H1 (cell line): ENCODE results near the gene PLB1. TPM values are rescaled to one million over a fixed set of nuclear protein-coding genes. Genes with fewer than 3 reads are reported as not detected.

Experiments
- CTCF ChIA-PET: fragments of 300-600 bp; sonication (Branson Sonifier 250); formaldehyde crosslinking; loops from one replicate; lab custom pipeline; 2021; ENCODE audit not compliant: partially characterized antibody; lab: Charles Lee
- POLR2A ChIA-PET: fragments of 300-600 bp; sonication (Branson Sonifier 250); formaldehyde crosslinking; loops from one replicate; lab custom pipeline; 2021; ENCODE audit warnings: inconsistent platforms; ENCODE audit not compliant: partially characterized antibody; lab: Charles Lee
- DNase-seq, 2 experiments: peaks; one replicate each; pipeline versions ENCODE4 v3.0.0 to v3.0.0-alpha.2; 2010 to 2022; ENCODE audit warnings: low spot score in 2 of 2, low read depth in 1 of 2, mixed read lengths in 1 of 2
- FAIRE-seq: peaks from 2 replicates; lab custom pipeline; 2011; peaks lifted over from hg19 to GRCh38; lab: Jason Lieb, UNC
- H2AFZ ChIP-seq: 2 replicates; pipeline ENCODE4 v1.8.1; 2012; ENCODE audit warnings: low read length, inconsistent platforms
- H2AK5ac ChIP-seq: 2 replicates; pipeline ENCODE4 v1.6.1; 2013; ENCODE audit warnings: low read depth, low read length
- H2BK120ac ChIP-seq: replicated peaks from 2 replicates; pipeline ENCODE3; 2013; ENCODE audit warnings: low read depth, low read length, inconsistent platforms
- H2BK12ac ChIP-seq: 2 replicates; pipeline ENCODE4 v1.6.1; 2013; ENCODE audit warnings: low read depth, low read length
- H2BK15ac ChIP-seq: 2 replicates; pipeline ENCODE4 v1.6.1; 2013; ENCODE audit warnings: low read length
- H2BK20ac ChIP-seq: 2 replicates; pipeline ENCODE4 v1.6.1; 2013; ENCODE audit warnings: low read length
- H2BK5ac ChIP-seq: 2 replicates; pipeline ENCODE4 v1.6.1; 2013; ENCODE audit warnings: low read depth, low read length
- H3K14ac ChIP-seq: 2 replicates; pipeline ENCODE4 v1.6.1; 2013; ENCODE audit warnings: inconsistent platforms; ENCODE audit not compliant: insufficient read length
- H3K18ac ChIP-seq: 2 replicates; pipeline ENCODE4 v1.6.1; 2013; ENCODE audit warnings: low read length; ENCODE audit errors: extremely low read depth
- H3K23ac ChIP-seq: 2 replicates; pipeline ENCODE4 v1.6.1; 2013; ENCODE audit warnings: inconsistent platforms; ENCODE audit not compliant: insufficient read length
- H3K23me2 ChIP-seq: 2 replicates; pipeline ENCODE4 v1.6.1; 2013; ENCODE audit warnings: low read depth, low read length
- H3K27ac ChIP-seq: 2 replicates; pipeline ENCODE4 v1.6.1; 2011; ENCODE audit warnings: low read depth, low read length, inconsistent platforms
- H3K27me3 ChIP-seq, 4 experiments: replicated peaks in 1 of 4; 1 replicate in 1 of 4; 2 replicates in 3 of 4; pipeline versions ENCODE4 v1.6.1 to v1.8.1; 2011 to 2013; ENCODE audit warnings: low read length in 3 of 4, mild to moderate bottlenecking in 3 of 4, inconsistent platforms in 2 of 4, mixed read lengths in 2 of 4, moderate library complexity in 1 of 4; ENCODE audit not compliant: control insufficient read depth in 3 of 4, insufficient read depth in 3 of 4; ENCODE audit errors: extremely low read depth in 1 of 4
- H3K36me3 ChIP-seq, 4 experiments: 2 replicates each; pipeline versions ENCODE4 v1.6.1 to v1.8.1; 2011 to 2013; ENCODE audit warnings: mild to moderate bottlenecking in 4 of 4, low read length in 3 of 4, moderate library complexity in 2 of 4, control low read depth in 1 of 4, inconsistent platforms in 1 of 4; ENCODE audit not compliant: insufficient read depth in 4 of 4, control insufficient read depth in 2 of 4
- H3K4ac ChIP-seq: replicated peaks from 2 replicates; pipeline ENCODE3; 2013; ENCODE audit warnings: low read length, low read depth, mixed read lengths, inconsistent platforms; ENCODE audit not compliant: insufficient read length
- H3K4me1 ChIP-seq, 4 experiments: replicated peaks in 1 of 4; 1 replicate in 1 of 4; 2 replicates in 3 of 4; pipeline versions ENCODE4 v1.6.1 to v1.8.1; 2011 to 2013; ENCODE audit warnings: low read length in 3 of 4, inconsistent platforms in 2 of 4, mixed read lengths in 1 of 4; ENCODE audit not compliant: insufficient read depth in 4 of 4, control insufficient read depth in 3 of 4
- H3K4me2 ChIP-seq, 2 experiments: 2 replicates each; pipeline versions ENCODE4 v1.6.1 to v1.8.1; 2011 to 2013; ENCODE audit warnings: low read depth in 2 of 2, low read length in 2 of 2, control low read depth in 1 of 2, inconsistent platforms in 1 of 2, mild to moderate bottlenecking in 1 of 2; ENCODE audit not compliant: insufficient read depth in 1 of 2
- H3K4me3 ChIP-seq, 4 experiments: fragments of 200-600, 300-600 bp in 1 of 4; sonication (generic), shearing (Covaris generic), sonication (Bioruptor Twin) in 1 of 4; 2 replicates each; pipeline versions ENCODE4 v1.5.1 to v1.8.1; 2011 to 2016; ENCODE audit warnings: low read length in 4 of 4, low read depth in 3 of 4, control low read depth in 2 of 4, inconsistent platforms in 2 of 4, mild to moderate bottlenecking in 2 of 4, mixed read lengths in 1 of 4, moderate library complexity in 1 of 4; ENCODE audit not compliant: insufficient read depth in 2 of 4; ENCODE audit errors: extremely low read depth in 1 of 4
- H3K56ac ChIP-seq: replicated peaks from 2 replicates; pipeline ENCODE3; 2013; ENCODE audit warnings: low read depth, mild to moderate bottlenecking, mixed read lengths, low read length, inconsistent platforms; ENCODE audit not compliant: insufficient read length
- H3K79me1 ChIP-seq: 2 replicates; pipeline ENCODE4 v1.6.1; 2013; ENCODE audit warnings: low read depth, low read length, control low read depth
- H3K79me2 ChIP-seq, 2 experiments: 2 replicates each; pipeline versions ENCODE4 v1.6.1 to v1.8.1; 2012 to 2013; ENCODE audit warnings: low read length in 2 of 2, mild to moderate bottlenecking in 2 of 2, inconsistent platforms in 1 of 2; ENCODE audit not compliant: insufficient read depth in 2 of 2, control insufficient read depth in 1 of 2
- H3K9ac ChIP-seq, 4 experiments: replicated peaks in 1 of 4; 1 replicate in 1 of 4; 2 replicates in 3 of 4; pipeline versions ENCODE4 v1.6.1 to v1.8.1; 2011 to 2013; ENCODE audit warnings: low read depth in 3 of 4, low read length in 3 of 4, control low read depth in 2 of 4, mild to moderate bottlenecking in 2 of 4, moderate library complexity in 2 of 4, inconsistent platforms in 1 of 4; ENCODE audit errors: extremely low read depth in 1 of 4
- H3K9me3 ChIP-seq, 2 experiments: 2 replicates each; pipeline versions ENCODE4 v1.6.1 to v1.8.1; 2012 to 2013; ENCODE audit warnings: mild to moderate bottlenecking in 2 of 2, moderate library complexity in 2 of 2, control low read depth in 1 of 2, inconsistent platforms in 1 of 2, low read depth in 1 of 2, low read length in 1 of 2, mixed read lengths in 1 of 2; ENCODE audit not compliant: insufficient read depth in 2 of 2
- H4K20me1 ChIP-seq, 2 experiments: replicated peaks in 1 of 2; 2 replicates each; pipeline versions ENCODE3 to v1.8.1; 2011 to 2013; ENCODE audit warnings: inconsistent platforms in 2 of 2, low read length in 2 of 2, mild to moderate bottlenecking in 1 of 2; ENCODE audit not compliant: insufficient read depth in 2 of 2, control insufficient read depth in 1 of 2
- H4K5ac ChIP-seq: 2 replicates; pipeline ENCODE4 v1.6.1; 2013; ENCODE audit warnings: low read length, low read depth, mixed read lengths, inconsistent platforms; ENCODE audit not compliant: insufficient read length
- H4K8ac ChIP-seq: 2 replicates; pipeline ENCODE4 v1.8.0; 2013; ENCODE audit warnings: mild to moderate bottlenecking, moderate library complexity, low read length, inconsistent platforms; ENCODE audit not compliant: insufficient read depth; ENCODE audit errors: extremely low read depth
- H4K91ac ChIP-seq: replicated peaks from 2 replicates; pipeline ENCODE3; 2013; ENCODE audit warnings: low read length, mixed read lengths, inconsistent platforms; ENCODE audit not compliant: insufficient read length
- POLR2A ChIP-seq, 2 experiments: IDR thresholded peaks; 1 replicate in 1 of 2; 2 replicates in 1 of 2; pipeline ENCODE4 v1.6.1; 2011; ENCODE audit warnings: low read depth in 2 of 2, low read length in 2 of 2, mild to moderate bottlenecking in 2 of 2; ENCODE audit errors: control extremely low read depth in 1 of 2
- SP4 ChIP-seq: IDR thresholded peaks from 2 replicates; pipeline ENCODE4 v1.6.1; 2012; ENCODE audit warnings: low read length, inconsistent platforms
- TCF12 ChIP-seq: IDR thresholded peaks from 2 replicates; pipeline ENCODE4 v1.6.1; 2011; ENCODE audit warnings: low read depth, mild to moderate bottlenecking, low read length
- WGBS, 2 experiments: shearing (Covaris generic) in 1 of 2; methylation state at CpG; one replicate each; pipeline versions ENCODE4 v1.1.6 to v1.1.7; 2013 to 2015; ENCODE audit warnings: low lambda C conversion rate in 2 of 2, mixed read lengths in 2 of 2, inconsistent platforms in 1 of 2, low coverage in 1 of 2, missing lambda C conversion rate in 1 of 2; ENCODE audit not compliant: insufficient replicate concordance in 2 of 2, insufficient coverage in 1 of 2, insufficient read length in 1 of 2; ENCODE audit errors: extremely low coverage in 1 of 2, missing lambda C conversion rate in 1 of 2; 5-methylcytosine and 5-hydroxymethylcytosine counted together
- polyA plus RNA-seq, 7 experiments: library from polyadenylated mRNA; depleted of rRNA in 3 of 7; stranded (reverse) in 5 of 7; unstranded in 2 of 7; fragments of >200 nt in 5 of 7; fragments of 200-250 nt in 2 of 7; gene quantifications; 1 replicate in 5 of 7; 2 replicates in 1 of 7; 4 replicates in 1 of 7; pipeline versions ENCODE4 v1.2.1 to v1.2.3, GENCODE V29; 2011 to 2013; ENCODE audit warnings: missing spikeins in 2 of 7, mixed read lengths in 2 of 7
- total RNA-seq: library from RNA; stranded (reverse); fragmentation: NEBNext Ultra II Directional; extraction: Animal tissue kit (Norgen Biotek cat#: 25700); gene quantifications from 2 replicates; pipeline ENCODE4 v1.2.1, GENCODE V29; 2021
- TF ChIP-seq, protein P1 (sequence below), 3 experiments: IDR thresholded peaks; 1 replicate in 2 of 3; 2 replicates in 1 of 3; pipeline versions ENCODE4 v1.5.1 to v1.6.1; 2011; ENCODE audit warnings: low read length in 3 of 3, mild to moderate bottlenecking in 3 of 3, inconsistent platforms in 2 of 3, low read depth in 1 of 3, moderate library complexity in 1 of 3; ENCODE audit not compliant: insufficient read depth in 1 of 3; ENCODE audit errors: control extremely low read depth in 1 of 3

PLB1 gene
- total and polyA plus RNA-seq, 2 of the 8 experiments (the other 6 are each of a cell fraction or from before 2014, with no cell fraction given), result 0.20 to 0.36 TPM

DNA sequence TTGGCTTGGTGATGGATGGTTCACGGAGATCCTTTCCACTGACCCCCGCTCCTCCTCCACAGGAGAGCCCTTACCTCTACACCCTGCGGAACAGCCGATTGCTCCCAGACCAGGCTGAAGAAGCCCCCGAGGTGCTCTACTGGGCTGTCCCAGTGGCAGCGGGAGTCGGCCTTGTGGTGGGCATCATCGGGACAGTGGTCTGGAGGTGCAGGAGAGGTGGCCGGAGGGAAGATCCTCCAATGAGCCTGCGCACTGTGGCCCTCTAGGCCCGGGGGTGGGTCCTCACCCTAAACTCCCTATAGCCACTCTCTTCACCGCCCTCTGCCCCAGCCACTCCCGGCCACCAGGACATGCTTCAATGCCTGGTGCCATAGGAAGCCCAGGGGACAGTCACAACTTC is 146.9 kb downstream of the PLB1 start:
- no peaks in the 10 kb centered on the region for H3K9me3 ChIP-seq
- H3K4me2 ChIP-seq, result no peak overlapping the region
- no peak overlapping the region for H2BK12ac ChIP-seq
- no peak overlapping the region for H2BK20ac ChIP-seq
- H3K18ac ChIP-seq, result no peak overlapping the region
- 96% methylated on average over 13 of the region's 13 CpGs; no CpG with 5 or more reads in 1 of the 2 experiments for WGBS, 2 experiments
- H3K79me2 ChIP-seq, result no peaks in the 10 kb centered on the region
- no peak overlapping the region for H2BK120ac ChIP-seq
- no peak overlapping the region for H3K4ac ChIP-seq
- no peaks in the 10 kb centered on the region for H3K79me1 ChIP-seq
- H3K36me3 ChIP-seq, result no peaks in the 10 kb centered on the region
- no peaks in the 10 kb centered on the region for H4K20me1 ChIP-seq
- no peak overlapping the region for H2BK15ac ChIP-seq
- peaks cover 0 to 10% (median 2%) of the 10 kb centered on the region in 4 experiments; a peak in 2 of 7 replicates for H3K4me1 ChIP-seq
- H4K5ac ChIP-seq, result no peak overlapping the region
- H3K23me2 ChIP-seq, result no peaks in the 10 kb centered on the region
- H2BK5ac ChIP-seq, result no peak overlapping the region
- FAIRE-seq, result no peak
- no peak overlapping the region for H2AFZ ChIP-seq
- H3K9ac ChIP-seq, result no peak overlapping the region
- H3K23ac ChIP-seq, result no peak overlapping the region
- POLR2A ChIA-PET, result interaction anchor here (0.5 kb wide), 1 partner anchor 210 kb away, joined by 3 read pairs; no protein-coding TSS in a partner anchor
- TF ChIP-seq SP4, result no peak
- no peak for TF ChIP-seq TCF12
- TF ChIP-seq POLR2A (IDR thresholded peaks at IDR 0.05; ENCODE audit: control extremely low read depth in 1 of 2, low read depth in 2 of 2, low read length in 2 of 2), result no peak
- TF ChIP-seq, protein P1, sequence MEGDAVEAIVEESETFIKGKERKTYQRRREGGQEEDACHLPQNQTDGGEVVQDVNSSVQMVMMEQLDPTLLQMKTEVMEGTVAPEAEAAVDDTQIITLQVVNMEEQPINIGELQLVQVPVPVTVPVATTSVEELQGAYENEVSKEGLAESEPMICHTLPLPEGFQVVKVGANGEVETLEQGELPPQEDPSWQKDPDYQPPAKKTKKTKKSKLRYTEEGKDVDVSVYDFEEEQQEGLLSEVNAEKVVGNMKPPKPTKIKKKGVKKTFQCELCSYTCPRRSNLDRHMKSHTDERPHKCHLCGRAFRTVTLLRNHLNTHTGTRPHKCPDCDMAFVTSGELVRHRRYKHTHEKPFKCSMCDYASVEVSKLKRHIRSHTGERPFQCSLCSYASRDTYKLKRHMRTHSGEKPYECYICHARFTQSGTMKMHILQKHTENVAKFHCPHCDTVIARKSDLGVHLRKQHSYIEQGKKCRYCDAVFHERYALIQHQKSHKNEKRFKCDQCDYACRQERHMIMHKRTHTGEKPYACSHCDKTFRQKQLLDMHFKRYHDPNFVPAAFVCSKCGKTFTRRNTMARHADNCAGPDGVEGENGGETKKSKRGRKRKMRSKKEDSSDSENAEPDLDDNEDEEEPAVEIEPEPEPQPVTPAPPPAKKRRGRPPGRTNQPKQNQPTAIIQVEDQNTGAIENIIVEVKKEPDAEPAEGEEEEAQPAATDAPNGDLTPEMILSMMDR (IDR thresholded peaks at IDR 0.05; ENCODE audit: control extremely low read depth in 1 of 3, insufficient read depth in 1 of 3, low read depth in 1 of 3, low read length in 3 of 3), result no peak
- TF ChIP-seq, all 59 proteins: peak for 0
- Histone ChIP-seq H3K14ac (no peak overlapping the region), H3K27ac (no peak overlapping the region), H3K27me3 (no peaks in the 10 kb centered on the region), H2AK5ac (no peak overlapping the region), H4K91ac (no peak overlapping the region), H3K56ac (no peak overlapping the region), H3K4me3 (no peak overlapping the region), H4K8ac (no peak overlapping the region)
- no peak for DNase-seq
- CTCF ChIA-PET, result interaction anchor here (1.7 to 2.4 kb wide), 2 partner anchors 13 to 22 kb away, joined by 4 read pairs; no protein-coding TSS in a partner anchor
